Cardiac septum (tissue), 1 donor: ENCODE measurements around the gene MRPL28. TPM values are rescaled to one million over a fixed set of nuclear protein-coding genes. Genes with fewer than 3 reads are reported as not detected.

Experiments
- DNase-seq: peaks from one replicate; pipeline ENCODE4 v3.0.0-alpha.2; 2020; ENCODE audit warnings: low spot score
- intact Hi-C: fragments of 100-400 bp; cut with DNase I; formaldehyde crosslinking; loops from one replicate; pipeline ENCODE4 v1.14.0; 2022
- total RNA-seq: library from RNA; stranded (reverse); fragmentation: NEBNext Ultra II Directional; extraction: Animal tissue kit (Norgen Biotek cat#: 25700); gene quantifications from one replicate; pipeline ENCODE4 v1.2.1, GENCODE V29; 2021
- donor health status: DM: no; HTN: no; CAD: no.

The MRPL28 gene
- total RNA-seq, 1 donor from 2014 or later, result 60.1 TPM

DNA sequence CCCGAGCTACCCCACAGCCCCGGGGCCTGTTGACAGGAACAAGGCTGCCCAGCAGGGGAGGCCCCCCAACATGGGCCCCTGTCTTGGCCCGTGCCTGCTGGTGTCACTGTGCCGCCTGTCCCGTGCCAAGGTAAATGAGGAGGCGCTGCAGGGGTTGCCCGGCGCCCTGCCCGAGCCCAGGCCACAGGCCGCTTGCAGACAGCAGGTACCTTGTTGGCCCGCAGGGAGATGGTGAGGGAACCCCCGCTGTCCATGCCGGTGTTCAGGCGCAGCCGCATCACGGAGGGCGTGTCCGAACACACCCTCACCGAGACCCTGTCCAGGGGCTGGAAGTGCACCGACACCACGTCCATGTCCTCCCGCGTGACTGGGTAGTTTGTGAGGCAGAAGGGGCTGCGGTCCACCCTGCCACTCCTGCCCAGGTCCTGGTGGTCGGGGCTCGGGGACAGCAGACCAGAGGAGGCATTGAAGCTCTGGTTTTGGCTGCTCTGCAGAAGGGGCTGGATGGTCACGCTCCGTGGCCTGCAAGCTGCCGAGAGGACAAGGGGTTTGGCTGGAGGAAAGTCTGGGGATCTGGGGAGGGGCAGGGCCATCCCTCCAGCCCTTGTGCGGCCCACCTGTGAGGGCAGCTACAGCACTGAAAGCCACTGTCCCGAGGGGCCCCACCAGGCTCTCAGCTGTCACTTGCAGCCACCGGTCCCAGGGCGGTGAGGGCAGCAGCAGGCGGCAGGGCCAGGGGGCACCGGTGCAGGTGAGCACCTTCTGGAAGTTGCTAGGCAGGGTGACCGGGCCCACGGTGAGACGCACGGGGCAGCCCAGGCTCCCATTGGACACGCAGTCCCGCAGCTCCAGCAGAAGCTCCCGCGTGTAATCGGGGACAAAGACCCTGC lies 5.8 kb upstream of the MRPL28 start:
- DNase-seq, result no peak
- intact Hi-C loops, result no loop called here

GRCh38 chr16:375212-375611 lies 4.9 kb upstream of the MRPL28 start:
- no peak for DNase-seq
- intact Hi-C loops, result no loop called here

DNA sequence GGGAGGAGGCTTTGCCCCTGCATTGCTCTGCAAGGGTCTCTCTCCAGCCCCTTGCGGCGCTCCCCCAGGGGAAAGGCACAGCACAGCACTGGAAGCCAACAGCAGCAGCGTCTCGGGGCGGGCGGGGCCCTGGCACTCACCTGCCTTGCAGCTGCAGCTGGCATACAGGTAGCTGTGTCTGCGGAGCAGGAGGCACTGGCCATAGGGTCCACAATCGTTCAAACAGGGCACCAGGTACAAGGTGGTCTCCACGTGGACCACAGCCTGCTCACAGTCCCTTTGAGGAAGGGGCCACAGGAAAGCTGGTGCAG lies 4.2 kb upstream of the MRPL28 start:
- DNase-seq, result no peak
- intact Hi-C loops, result no loop called here

DNA sequence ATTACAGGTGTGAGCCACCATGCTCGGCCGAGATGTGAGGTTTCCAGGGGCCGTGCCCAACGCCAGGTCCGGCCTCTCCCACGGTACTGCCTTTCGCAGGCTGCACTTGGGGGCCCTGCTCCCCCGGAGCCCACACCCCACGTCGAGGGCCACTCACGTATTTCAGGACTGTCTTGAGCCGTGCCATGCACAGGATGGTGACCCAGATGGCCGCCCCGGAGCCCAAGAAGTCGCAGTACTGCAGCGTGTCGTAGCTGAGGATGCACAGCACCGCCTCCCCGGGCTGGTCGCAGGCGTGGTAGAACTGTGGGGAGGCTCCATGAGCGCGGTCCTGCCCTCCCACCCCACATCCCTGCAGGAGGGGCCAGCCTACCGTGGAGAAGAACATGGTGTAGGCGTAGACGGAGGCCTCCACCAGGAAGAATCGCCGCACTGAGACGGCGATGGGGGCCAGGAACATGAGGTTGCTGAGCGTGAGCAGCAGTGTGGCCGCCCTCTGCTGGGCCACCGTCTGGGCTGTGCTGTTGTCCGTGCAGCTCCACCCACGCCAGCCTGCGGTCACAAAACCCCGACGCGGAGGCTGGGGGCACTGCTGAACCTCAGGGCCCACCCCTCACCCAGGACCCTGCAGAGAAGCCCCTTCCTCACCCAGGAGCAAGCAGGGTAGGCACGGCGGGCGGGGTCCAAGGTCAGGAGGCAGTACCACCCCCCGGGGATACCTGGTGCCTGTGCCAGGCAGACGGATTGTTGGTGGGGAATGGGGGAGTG lies 3.7 kb upstream of the MRPL28 start:
- no peak for DNase-seq
- intact Hi-C loops, result no loop called here

- intact Hi-C loops, result no loop called here
- no peak for DNase-seq
These were observed 2.8 kb upstream of the MRPL28 start for GRCh38 chr16:373020-373598.

DNA sequence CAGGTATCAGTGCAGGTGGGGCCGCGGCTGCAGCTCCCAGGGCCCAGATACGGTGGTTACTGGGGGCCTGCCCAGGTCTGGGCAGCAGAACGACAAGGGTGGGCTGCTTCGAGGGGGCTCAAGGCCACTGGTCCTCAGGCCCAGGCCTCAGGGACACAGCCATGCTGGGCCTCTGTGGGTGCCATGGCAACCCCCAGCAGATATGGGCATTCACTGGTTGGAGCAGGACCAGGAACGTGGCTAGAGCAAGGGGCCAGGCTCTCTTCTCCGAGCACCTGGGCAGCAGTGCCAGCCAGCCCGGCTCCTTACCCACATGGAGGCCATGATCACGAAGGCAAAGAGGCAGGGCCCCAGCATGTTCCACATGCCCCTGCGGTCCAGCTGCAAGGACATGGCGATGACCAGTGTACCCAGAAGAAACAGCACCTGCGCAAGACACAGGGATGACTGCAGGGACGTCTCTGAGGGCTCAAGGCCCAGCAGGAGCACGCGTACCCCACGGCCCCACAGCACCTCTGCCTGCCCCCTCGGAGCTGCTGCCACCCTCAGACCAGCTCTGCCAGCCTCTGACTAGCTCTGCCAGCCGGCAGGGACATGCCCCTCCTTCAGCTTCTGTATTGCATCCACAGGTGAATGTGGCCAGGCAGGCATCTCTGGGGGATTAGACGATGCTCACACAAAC lies 2.1 kb upstream of the MRPL28 start:
- intact Hi-C loops, result no loop called here
- DNase-seq, result no peak

DNA sequence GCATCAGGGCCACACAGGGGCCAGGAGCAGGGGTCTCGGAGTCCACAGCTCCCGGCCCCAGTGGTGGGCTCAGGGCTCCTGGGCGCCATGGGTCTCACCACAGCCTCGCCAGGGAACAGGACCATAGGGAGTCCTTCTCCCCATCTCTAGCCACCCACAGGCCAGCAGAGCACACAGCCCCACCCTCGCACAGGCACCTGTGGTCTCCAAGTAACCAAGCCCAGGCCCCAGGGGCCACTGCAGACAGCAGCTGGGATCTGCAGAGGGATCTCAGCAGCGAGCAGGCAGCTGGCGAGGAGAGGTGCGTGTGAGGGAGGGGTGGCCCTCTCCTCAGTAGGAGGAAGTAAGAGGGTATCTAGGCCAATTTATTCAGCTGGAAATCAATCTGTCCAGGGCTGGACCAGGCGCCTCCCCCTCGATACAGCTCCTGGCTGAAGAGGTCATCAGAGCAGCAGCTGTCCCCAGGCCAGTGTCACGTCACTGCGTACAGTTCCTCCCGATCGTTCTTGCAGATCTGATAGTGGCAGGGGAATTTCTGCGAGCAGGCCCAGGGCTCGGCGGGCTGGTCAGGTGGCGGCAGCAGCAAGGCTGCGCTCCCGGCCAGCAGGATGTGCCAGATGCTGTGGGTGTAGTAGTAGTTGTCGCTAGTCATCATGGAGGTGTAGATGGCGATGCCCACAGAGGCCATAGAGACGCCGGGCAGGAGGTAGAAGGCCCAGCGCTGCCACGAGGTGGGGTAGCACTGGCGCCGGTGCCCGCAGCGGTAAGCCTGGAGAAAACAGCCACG lies 1.4 kb upstream of the MRPL28 start:
- no peak for DNase-seq
- intact Hi-C loops, result no loop called here

DNA sequence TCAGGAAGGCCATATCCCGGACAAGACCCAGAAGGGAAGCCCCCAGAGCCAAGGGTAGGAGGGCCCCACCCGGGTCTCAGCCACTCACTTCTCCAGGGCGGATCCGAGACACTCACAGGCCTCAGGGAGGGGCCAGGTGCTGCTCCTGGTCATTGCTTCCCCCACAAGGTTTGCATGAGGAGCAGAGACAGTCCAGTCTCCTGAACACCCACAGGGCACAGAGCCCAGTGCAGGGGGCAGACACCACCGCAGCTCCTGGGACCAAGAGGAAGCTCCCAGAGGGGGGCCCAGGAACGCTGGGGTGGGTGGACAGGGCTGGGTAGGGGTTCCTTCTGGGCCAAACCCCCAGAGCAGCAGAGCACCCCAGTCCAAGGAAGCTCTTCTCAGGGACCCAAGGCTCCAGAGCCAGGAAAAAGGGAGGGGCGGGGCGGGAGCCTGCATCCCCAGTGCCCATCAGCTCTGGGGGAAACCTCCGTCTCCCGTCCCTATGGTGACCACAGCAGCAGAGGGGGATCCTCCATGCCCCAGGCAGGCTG lies 709 bp upstream of the MRPL28 start:
- DNase-seq, result no peak

GRCh38 chr16:369866-370436 lies 387 bp downstream of the MRPL28 start:
- intact Hi-C loops, result no loop called here
- DNase-seq, result no peak

More for the DNA sequence above, 709 bp upstream of the MRPL28 start:
- intact Hi-C loops, result no loop called here

- DNase-seq, result no peak
- intact Hi-C loops, result no loop called here
These were observed 968 bp downstream of the MRPL28 start for GRCh38 chr16:369275-369865.

- DNase-seq, result no peak
- intact Hi-C loops, result no loop called here
These were observed 1.8 kb downstream of the MRPL28 start for GRCh38 chr16:368388-369158.

DNA sequence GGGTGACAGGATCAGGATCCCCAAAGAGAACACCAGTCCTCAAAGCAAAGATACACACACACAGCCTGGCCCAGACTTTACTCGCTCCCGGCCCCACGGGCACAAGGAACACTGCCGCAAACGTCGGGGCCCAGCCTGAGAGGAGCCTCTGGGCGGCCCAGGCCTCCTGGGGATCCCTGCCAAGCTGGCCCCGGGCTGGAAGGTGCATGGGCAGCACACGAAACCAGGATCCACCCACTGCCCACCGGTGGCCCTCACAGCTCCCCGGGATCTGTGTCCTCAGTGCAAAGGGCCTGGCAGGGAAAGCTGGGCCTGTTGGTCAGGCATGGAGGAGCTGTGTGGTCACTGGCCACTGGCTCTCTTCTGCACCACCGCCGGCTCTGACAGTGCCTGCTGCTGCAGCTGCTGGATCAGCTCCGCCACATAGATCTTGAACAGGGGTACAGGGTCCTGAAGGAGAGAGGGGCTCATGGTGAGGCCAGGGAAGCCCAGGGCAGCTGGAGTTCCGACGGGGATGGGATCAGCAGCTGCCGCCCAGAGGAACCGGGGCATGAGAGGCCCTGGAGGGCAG lies 2.9 kb downstream of the MRPL28 start:
- intact Hi-C loops, result no loop called here
- no peak for DNase-seq

DNA sequence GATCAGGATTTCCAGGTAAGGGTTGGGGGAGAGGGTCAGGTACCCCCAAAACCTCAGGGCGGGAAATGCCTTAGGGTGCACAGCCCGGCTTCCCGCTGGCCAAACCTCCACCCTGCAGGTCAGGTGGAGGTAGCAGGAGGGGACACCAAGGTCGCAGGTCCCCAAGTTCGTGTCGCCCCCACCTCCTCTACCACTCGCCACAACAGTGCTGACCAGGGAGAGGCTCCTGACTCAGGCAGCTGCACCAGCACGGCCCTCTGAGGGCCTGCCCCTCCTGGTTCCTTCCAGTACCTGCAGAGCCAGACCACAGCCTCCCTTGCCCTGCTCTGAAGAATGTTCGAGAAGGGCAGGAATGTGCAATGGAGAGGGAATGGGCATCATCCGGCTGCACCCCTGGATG lies 3.9 kb downstream of the MRPL28 start:
- intact Hi-C loops, result no loop called here
- no peak for DNase-seq

DNA sequence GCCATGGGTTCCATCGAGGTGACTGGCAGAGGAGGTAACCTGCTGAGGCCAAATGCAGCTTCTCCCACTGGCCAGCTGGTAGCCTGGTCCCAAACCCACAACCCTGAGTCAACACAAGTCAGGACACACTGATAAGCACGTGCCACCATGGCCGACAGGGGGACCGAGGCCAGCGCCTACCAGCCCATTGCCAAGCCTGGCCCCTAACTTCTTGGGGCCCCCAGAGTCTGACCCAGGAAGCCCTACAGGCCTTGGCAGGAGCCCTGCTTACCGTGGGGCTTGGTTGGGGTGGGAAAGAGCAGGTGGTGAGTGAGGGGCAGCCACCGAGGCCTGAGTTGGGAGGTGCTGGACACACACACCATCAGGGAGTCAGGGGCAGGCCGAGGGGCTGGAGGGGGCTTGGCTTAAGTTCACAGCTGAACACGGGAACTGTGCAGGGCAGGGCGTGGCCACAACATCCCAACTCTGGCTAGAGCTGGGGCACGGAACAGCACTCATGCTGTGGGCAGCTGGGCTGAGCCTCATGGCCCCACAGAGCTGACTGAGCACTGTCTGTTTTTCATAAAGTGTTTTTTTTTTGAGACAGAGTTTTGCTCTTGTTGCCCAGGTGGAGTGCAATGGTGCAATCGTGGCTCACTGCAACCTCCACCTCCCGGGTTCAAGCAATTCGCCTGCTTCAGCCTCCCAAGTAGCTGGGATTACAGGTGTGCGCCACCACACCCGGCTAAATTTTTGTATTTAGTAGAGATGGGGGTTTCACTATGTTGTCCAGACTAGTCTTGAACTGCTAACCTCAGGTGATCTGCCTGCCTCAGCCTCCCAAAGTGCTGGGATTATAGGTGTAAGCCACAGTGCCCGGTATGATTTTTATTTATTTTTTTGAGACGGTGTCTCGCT lies 5.5 kb downstream of the MRPL28 start:
- DNase-seq, result no peak
- intact Hi-C loops, result no loop called here

GRCh38 chr16:363766-364490 lies 6.4 kb downstream of the MRPL28 start:
- intact Hi-C loops, result no loop called here

More at GRCh38 chr16:363766-364490, 6.4 kb downstream of the MRPL28 start:
- DNase-seq, result no peak
